Retina (tissue), 1 donor: ENCODE measurements around the gene MICALL2.
"Not testable (repeated sequence)": the region's sequence is repeated elsewhere in the genome, so short reads cannot be mapped to it uniquely, and the experiment has no call there.

Experiments used
- DNase-seq: peaks from one replicate; pipeline ENCODE4 v3.0.0-alpha.2; 2016

The MICALL2 gene

GRCh38 chr7:1447112-1447511 is 12.2 kb downstream of the MICALL2 start:
- DNase-seq = no peak

DNA sequence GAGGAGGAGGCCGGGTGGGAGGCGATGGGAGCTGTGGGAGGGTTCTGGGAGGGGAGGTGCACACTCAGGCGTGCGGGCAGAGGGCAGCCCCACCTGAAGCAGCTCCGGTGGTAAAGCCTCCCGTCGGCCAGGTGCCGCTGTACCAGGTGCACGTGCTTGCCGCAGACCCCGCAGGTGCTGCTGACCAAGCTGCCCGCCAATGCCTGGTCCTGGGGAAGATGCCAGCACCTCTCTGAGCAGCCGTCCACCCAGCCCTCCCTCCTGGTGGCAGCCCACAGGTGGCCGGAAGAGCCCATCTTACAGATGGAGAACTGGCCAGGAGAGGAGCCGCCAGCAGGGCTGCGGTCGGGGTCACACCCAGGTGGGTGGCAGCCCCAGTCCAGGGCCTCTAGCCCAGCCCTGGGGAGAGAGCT is 12.6 kb downstream of the MICALL2 start:
- no peak for DNase-seq

- DNase-seq = not testable (repeated sequence)
These were observed 13.2 kb downstream of the MICALL2 start for GRCh38 chr7:1446026-1446425.

DNA sequence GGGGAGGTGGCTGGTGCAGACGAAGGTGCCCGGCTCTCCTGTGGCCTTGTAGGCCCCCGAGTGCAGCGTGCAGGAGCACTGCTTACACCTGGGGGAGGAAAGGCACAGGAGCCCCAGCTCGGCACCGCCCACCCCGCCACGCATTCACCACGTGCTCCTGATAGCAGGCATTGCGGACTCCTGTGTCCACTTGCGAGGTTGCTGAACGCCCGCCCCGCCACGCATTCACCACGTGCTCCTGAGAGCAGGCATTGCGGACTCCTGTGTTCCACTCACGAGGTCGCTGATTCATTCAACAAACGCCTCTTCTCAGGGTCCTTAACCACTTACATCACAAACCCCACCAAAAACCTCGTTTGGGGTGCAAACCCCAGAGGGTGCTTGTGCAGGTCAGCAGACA is 13.9 kb downstream of the MICALL2 start:
- DNase-seq = no peak

- no peak for DNase-seq
These were observed 14.3 kb downstream of the MICALL2 start for GRCh38 chr7:1444925-1445322.

DNA sequence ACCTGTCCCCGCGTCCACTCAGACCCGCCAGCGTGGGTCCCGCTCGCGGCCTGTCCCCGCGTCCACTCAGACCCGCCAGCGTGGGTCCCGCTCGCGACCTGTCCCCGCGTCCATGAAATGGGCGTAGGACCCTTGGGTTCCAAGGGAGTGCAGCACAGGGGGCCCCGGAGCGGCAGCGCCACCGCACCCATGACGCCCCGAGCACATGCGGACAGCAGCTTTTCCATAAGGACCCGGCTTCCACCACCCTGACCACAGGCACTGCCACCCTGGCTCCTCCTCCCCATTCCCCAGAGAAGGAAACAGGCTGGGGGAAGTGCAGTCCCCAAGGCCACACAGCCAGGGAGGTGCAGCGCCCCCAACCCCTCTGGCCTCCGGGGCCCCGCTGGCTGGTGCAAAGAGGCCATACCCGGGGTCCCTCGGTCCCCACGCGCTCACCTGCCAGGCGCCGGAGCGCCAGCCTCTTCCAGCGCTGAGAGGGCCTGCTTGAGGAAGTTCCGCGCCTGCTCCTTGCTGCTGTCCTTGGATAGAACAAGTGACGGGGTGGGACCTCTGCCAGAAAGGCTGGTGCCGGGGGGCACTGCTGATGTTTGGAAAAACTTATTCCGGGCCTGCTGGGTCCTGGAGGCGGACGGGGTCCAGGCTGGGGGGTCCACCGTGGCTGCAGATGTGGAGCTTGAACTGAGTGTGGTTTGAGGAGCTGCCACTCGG is 14.9 kb downstream of the MICALL2 start:
- no peak for DNase-seq

DNA sequence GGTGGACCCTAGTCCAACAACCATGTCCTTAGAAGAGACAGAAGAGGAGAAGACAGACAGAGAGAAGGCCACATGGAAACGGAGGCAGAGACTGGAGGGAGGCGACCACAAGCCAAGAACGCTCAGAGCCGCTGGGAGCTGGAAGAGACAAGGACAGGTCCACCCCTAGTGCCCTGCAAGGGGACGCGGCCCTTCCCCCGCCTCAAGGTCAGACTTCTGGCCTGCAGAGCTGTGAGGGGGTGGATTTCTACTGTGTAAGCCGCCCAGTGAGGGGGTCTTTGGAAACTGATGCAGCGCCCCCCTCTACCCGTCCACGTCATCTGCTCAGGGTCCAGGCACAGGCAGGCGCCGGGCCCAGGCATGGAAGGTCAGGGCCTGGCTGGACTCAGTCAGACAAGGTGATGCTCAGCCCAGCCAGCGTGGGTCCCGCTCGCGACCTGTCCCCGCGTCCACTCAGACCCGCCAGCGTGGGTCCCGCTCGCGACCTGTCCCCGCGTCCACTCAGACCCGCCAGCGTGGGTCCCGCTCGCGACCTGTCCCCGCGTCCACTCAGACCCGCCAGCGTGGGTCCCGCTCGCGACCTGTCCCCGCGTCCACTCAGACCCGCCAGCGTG is 15.6 kb downstream of the MICALL2 start:
- DNase-seq = not testable (repeated sequence)

- DNase-seq = no peak
These were observed 16.7 kb downstream of the MICALL2 start for GRCh38 chr7:1442355-1443124.

DNA sequence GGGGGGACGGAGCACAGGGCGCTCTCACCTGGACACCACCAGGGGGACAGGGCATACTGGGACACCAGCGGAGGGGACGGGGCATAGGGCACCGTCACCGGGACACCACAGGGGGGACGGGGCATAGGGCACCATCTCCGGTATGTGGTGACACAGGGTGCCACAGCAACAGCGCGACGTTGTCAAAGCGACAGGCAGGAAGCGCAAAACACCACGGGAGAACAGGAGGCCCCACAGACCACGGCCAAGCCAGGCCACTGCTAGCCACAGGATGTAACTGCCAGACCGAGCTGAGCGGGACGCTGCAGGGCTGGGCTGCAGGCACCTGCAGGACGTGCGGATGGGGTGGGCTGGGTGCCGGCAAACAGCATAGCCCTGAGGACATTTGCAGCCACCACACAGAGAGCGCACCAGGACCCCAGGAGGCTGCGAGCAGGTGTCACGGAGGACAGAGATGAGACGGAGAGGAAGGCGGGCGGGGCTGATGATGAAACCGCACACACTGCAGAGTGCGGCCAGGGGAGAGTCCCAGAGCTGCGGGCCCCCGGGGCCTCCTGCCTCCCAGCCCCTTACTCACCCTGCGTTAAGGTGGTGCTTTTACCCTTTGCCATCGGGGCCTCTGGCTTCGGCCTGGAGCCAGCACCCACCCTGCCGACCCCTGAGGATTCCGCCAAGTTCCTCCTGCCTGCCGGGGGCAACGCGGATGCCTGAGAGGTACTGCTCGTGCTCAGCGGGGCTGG is 17.5 kb downstream of the MICALL2 start:
- no peak for DNase-seq

GRCh38 chr7:1440620-1441019 is 18.6 kb downstream of the MICALL2 start:
- DNase-seq = no peak

DNA sequence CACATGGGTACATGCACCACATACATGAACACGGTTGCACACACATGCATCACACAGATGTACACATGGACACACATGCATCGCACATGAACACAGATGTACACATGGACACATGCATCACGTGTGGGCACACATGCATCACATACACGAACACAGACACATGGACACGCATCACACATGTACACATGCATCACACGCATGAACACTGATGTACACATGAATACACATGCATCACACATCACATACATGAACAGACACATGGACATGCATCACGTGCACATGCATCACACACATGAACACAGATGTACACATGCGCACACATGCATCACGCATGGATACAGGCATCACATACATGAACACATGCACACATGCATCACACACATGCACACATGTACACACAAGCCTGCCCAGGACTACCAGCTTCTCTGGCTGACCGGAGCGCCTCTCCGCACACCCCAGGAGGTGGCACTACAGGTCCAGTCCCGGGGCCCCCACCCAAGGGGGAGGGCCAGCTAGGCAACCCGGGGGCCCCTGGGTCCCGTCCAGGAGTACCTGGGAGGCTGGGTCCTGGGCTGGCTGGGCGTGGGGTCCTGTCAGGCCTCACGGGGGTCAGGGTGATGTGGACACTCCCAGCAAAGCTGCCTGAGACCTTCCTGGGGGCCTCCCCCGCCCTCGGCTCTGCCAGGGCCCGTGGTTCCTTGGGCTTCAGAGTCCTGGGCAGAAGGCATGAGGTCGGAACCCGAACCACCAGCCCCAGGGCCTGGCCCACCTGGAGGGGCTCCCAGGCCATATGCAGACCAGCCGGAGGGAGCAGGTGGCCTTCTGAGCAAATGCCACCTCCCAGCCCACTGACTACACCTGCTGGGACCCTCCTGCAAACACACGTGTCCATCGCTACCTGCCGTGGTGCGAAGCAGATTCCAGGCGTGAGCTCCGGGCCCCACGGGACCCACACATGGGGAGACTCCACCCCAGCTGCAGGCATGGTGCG is 19.6 kb downstream of the MICALL2 start:
- DNase-seq = no peak

DNA sequence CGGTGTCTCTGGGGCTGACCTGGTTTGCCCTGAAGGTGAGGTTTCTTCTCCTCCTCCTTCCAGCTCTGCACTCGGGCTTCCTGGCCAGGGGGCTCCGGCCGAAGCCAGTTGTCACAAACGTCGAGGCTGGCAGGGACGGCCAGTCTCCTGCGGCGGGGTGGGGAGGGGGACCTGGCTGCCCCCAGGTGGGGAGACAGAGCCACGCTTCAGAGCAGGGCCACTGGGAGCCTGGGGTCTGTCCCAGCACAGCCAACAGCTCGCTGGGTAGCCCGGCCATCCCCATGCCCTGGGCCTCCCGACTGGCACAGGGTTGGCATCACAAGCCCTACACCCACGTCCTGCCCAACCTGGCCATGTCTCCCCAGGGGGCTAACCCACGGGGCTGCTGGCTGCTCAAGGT is 20.4 kb downstream of the MICALL2 start:
- no peak for DNase-seq

- no peak for DNase-seq
These were observed 21.1 kb downstream of the MICALL2 start for GRCh38 chr7:1438208-1438607.

DNA sequence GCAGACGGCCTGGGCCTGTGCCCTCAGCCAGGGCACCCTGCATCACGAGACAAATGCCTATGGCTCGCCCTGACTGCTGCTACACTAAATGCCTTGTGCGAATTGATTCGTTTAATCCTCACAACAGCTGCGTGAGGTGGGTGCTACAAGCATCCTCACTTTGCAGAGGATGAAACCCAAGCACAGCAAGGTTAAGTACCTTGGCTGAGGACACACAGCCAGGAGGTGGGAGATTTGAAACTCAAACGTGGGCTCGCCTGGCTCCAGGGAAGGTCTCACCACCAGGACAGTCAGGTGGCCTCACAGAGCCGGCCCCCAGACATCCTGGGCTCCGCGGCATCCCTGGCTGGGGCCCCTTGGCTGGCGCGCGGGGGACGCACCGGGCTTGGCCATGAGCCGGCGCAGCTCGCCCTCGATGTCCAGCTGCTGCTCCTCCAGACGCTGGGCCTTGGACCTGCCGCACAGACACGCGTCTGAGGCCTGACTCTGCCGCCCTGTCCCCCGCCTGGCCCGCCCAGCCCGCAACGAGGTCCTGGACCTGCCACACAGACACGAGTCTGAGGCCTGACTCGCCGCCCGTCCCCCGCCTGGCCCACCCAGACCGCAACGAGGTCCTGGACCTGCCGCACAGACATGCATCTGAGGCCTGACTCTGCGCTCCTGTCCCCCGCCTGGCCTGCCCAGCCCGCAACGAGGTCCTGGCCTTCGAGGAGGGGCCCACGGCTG is 22.0 kb downstream of the MICALL2 start:
- DNase-seq = no peak

DNA sequence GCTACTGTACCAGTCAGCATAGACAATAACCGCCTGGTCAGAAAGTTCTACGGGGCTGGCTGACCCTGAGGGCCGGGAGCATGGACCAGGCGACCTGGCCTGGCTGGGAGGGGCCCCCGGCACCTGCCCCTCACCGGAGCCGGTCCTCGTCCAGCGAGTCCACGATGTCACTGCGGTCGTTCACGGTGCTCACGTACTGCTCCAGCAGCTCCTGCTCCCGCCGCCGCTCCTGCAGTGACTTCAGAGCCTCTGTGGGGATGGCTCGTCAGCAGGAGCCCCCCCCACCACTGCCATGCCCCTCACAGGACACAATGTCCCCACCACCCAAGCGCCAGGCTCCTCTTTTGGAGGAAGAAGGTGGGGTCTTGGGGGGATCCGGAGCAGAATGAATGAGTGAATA is 22.7 kb downstream of the MICALL2 start:
- DNase-seq = no peak

DNA sequence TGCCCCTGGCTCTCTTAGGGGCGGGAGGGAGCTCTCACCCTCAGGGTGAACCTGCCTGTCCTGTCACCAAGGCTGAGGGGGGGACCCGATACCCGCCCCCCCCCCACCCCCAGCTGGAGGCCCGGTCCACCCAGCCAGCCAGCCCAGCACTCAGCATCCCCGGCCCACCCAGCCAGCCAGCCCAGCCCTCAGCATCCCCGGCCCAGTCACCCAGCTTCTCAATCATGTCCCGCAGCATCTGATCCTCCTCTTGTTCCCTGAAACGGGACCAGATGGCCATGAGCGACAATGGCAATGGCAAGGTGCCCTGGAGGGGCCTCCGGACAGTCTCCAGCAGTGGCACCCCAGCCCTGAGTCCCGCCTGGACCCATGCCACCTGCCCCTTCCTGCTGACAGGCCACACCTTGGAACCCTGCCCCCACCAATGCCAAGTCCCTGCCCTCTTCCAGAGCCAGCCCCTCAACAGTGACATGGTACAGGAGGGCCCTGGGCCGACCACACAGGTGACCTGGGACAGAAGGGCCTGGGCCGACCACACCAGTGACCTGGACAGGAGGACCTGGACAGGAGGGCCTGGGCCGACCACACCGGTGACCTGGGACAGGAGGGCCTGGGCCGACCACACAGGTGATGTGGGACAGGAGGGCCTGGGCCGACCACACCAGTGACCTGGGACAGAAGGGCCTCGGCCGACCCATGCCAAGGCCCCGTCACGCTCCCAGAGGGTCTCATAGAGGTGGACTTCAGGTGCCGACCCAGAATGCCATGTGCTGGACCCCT is 24.2 kb downstream of the MICALL2 start:
- DNase-seq = no peak

DNA sequence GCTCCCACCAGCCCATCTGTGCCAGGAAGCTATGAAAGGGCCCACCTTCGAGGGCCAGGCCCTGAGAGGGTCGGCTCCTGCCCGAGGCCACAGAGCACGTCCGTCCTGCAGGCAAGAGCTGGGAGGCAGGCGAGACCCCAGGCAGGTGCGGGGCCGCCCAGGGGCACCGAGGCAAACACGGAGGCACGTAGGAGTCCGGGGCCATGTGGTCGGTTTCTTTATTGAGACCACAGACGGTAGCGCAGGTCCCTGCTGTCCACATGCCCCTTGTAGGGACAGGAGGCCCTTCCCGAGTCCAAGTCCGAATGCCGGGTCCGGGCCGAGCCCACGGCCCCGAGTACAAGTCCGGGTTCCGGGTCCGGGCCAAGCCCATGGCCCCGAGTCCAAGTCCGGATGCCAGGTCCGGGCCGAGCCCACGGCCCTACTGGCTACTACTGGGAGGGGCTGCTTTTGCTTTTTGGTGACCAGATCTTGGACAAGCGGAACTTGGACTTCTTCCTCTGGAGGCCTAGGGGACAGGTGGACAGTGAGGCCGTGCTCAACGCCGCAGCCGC is 25.0 kb downstream of the MICALL2 start:
- no peak for DNase-seq

DNA sequence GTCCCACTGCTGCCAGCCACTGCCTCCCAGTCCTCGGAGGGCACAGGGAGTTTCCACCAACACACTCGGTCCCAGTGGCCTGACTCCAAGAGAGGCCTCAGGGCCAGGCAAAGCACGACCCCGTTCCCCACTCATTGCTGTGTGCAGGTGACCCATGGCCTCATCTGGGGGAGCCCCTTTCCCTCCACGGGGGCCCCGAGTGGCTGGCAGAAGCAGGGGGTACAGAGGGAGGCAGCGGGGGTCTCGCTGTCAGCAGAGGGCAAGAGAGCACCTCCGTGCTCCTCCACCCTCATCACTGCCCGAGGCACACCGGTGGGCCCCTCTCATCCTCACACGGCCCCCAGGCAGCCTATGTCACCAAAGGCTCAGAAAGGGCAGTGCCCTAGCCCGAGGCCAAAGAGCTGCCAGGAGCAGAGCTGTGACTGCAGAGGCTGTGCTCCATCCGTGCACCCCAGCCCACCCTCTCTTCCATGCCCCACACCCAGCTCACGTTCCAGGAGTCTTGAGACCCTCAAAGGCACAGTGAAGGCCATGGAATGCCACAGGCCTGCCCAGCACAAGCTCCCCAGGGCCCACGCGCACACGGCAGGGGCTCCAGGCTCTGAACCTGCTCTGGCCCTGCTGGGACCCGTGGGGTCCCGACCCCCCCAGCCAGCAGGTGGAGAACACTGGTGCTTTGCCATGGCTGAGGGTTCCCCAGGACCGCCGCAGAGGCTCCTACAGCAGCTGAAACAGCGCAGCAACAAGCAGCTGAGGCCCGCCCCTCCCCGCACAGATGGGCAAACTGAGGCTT is 25.9 kb downstream of the MICALL2 start:
- DNase-seq = no peak

- peak; percentile 78 for DNase-seq
These were observed 26.7 kb downstream of the MICALL2 start for GRCh38 chr7:1432411-1433082.
